Suprapubic skin (tissue), 4 donors: ENCODE data around the gene FAP. TPM values are rescaled to one million over a fixed set of nuclear protein-coding genes. Genes with fewer than 3 reads are reported as not detected.

ENCODE experiments used
- total RNA-seq, 4 donors: library from RNA; depleted of rRNA; stranded (reverse); fragments of >200 nt; gene quantifications; one replicate each; pipeline ENCODE4 v1.1.0, GENCODE V29; 2016

Gene FAP
- total RNA-seq, 4 donors from 2014 or later: 1.8 to 4.5 (median 2.8) TPM

Other genes starting within 250 kb of the FAP start
- 1 to 10 TPM; 1.6 to 5.3 (median 3.8) TPM for gene DPP4, start 169.2 kb downstream of the FAP start, total RNA-seq
- not detected for gene GCG, start 91.2 kb downstream of the FAP start, total RNA-seq
- gene IFIH1, start 75.2 kb upstream of the FAP start, total RNA-seq: 10 to 100 TPM in 3 of 4 donors, 1 to 10 TPM in 1; 8.7 to 20.7 (median 16.2) TPM
- gene GCA, start 100.7 kb upstream of the FAP start, total RNA-seq: 10 to 100 TPM in 3 of 4 donors, 1 to 10 TPM in 1; 8.2 to 29.0 (median 19.2) TPM